ENCODE data around the gene CHCHD2.
A peak's percentile ranks its signal among the peaks of the same experiment; 100 is the strongest.
"Not testable (repeated sequence)": the region's sequence is repeated elsewhere in the genome, so short reads cannot be mapped to it uniquely, and the experiment has no call there.

The CHCHD2 gene

DNA sequence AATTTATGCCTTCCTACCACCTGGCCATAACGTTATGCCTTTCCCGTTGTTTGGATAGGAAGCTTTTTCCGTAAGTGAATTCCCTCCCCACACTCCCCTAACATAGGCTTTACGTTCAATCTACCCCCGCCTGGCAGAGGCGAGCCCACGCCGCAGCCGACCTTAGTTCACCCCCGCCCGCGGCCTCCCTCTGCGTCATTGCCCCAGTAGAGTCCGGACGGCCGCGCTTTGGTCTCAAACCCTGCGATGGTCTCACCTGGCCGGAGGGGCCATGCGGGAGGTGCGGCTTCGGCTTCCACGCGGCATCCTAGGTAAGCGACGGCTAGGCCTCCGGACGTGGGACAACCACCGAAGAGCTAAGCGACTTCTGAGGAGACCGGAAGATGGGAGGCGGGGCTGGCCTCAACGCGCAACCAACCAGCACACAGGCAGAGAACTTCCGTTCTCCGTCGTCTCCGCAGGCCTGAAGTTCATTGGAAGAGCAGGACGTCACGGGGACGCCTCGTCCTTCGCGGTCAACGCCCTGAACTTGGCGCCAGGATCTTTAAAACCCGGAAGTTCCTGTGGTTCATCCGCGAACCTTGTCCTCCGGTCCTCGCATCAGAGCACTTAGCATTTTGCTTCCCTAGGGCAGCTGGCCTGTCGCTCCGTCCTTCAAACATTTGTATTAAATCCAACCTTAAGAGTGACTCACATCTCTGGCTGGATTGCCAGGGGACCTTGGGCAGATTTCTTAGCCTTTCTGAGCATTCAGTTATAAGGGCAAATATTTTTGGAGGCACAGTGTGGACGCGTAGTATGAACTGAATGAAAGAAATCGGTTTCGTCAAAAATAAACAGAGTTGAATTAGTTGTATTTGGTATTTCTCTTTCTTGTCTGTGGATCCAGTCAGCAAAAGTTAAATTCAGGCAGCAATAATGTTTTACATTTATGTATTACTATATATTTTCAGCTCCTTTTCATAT lies at the start of gene CHCHD2:
CHCHD2 (minus strand) TSS at position 369 of the 966 bp plus-strand sequence; CDS start at position 306, 63 bp downstream.
- peak; percentile 96 for DNase-seq

- not testable (repeated sequence) for DNase-seq
These were observed 24.8 kb upstream of the CHCHD2 start for GRCh38 chr7:56131062-56131461.

DNA sequence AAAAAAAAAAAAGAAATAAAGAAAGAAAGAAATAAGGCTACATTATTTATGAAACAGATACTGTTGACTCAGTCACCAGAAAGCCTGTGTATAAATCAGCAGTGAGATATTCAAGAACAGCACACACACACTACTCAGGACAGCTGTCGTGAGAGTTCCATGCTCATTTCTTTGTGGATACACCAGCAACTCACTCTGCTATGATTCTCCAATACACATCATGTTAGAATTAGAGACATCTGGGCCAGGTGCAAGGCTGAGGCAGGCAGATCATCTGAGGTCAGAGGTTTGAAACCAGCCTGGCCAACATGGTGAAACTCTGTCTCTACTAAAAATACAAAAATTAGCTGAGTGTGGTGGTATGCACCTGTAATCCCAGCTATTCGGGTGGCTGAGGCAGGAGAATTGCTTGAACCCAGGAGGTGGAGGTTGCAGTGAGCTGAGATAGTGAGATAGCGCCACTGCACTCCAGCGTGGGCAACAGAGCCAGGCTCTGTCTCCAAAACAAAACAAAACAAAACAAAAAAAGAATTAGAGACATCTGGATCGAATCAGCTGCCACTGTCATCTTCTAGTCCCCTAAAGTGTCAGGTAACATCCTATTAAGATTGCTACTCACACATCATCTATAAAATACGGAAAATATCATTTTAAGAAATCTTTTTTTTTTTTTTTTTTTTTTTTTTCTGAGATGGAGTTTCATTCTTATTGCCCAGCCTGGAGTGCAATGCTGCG lies 21.1 kb upstream of the CHCHD2 start:
- no peak for DNase-seq

GRCh38 chr7:56125831-56126230 lies 19.6 kb upstream of the CHCHD2 start:
- DNase-seq = no peak

DNA sequence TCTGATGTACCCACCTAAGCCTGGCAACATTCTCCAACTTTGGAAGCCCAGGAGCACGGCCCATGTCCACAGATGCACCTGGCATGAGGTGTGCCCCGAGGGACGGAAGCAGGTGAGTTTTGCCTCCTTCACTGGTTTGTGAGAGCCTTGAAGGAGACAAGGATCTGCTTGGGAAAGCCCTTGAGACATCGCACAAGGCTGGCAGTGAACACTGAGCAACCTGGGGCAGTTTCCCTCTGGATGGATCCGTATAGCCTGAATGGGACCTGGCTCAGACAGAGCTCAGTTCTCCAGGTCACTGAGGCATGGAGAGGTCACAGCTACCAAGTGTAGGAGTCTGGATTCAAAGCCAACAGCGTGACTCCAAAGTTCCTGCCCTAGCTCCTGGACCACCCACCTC lies 18.7 kb upstream of the CHCHD2 start:
- no peak for DNase-seq

- no peak for DNase-seq
These were observed 15.2 kb upstream of the CHCHD2 start for GRCh38 chr7:56121440-56121839.

- no peak for DNase-seq
These were observed 9.7 kb upstream of the CHCHD2 start, which contains the start of gene NUPR2 for GRCh38 chr7:56115852-56116538. TSS of gene NUPR2 (minus strand) at chr7:56116417. CDS start at chr7:56116314, 103 bp downstream.

DNA sequence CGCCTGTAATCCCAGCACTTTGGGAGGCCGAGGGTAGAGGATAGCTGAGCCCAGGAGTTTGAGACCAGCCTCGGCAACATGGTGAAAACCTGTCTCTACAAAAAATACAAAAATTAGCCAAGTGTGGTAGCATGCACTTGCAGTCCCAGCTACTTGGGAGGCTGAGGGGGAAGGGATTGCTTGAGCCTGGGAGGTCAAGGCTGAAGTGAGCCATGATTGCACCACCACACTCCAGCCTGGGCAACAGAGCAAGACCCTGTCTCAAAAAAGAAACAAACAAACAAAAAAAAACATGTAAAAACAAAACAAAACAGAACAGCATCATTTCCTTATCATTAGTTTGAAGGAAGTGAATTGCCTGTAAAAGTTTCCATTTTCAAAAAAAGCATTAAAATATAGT lies 6.0 kb upstream of the CHCHD2 start:
- DNase-seq = not testable (repeated sequence)

DNA sequence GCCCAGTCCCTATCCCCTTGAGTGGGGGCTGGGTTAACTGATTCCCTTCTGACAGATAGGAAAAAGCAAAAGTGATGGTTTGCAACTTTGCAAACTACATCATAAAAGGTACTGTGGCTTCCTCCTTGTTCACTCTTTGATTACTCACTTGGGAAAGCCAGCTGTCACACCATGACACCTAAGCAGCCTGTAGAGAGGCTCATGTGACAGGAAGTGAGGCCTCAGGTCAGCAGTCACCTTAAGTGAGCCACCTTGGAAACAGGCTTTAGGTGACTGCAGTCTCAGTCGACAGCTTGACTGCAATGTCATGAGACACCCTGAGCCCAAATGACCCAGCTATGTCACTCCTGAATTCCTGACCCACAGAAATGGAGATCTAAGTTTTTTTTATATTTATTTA lies 4.3 kb upstream of the CHCHD2 start:
- peak; percentile 17 for DNase-seq

GRCh38 chr7:56107954-56108258 lies 1.6 kb upstream of the CHCHD2 start:
- no peak for DNase-seq

DNA sequence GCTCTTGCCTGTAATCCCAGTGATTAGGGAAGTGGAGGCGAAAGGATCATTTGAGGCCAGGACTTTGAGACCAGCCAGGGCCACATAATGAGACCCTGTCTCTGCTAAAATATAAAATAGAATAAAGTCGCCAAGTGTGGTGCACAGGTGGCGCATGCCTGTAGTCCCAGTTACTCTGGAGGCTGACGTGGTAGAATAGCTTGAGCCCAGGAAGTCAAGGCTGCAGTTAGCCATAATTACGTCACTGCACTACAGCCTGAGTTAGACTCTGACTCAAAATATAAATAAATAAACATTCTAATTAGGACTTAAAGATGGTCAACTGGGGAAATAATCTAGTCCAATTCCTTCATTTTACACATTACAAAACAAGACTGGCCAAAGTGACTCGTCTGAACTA lies 768 bp downstream of the CHCHD2 start:
- peak; percentile 35 for DNase-seq

- DNase-seq = not testable (repeated sequence)
These were observed 2.1 kb downstream of the CHCHD2 start for GRCh38 chr7:56104138-56104537.

DNA sequence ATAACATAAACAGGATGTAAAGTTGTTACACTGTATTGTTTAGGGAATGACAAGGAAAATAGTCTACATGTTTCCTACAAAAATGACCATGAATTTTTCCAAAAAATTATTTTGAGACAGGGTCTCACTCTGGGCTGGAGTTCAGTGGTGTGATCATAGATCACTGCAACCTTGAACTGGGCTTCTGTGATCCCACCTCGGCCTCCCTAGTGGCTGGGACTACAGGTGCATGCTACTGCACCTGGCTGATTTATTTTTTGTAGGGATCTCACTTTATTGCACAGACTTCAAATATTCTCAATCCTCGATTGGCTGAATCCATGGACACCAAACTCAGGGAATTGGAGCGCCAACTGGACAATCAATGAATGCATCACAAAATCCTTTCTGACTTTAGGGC lies 6.6 kb downstream of the CHCHD2 start:
- no peak for DNase-seq

- DNase-seq = not testable (repeated sequence)
These were observed 7.9 kb downstream of the CHCHD2 start for GRCh38 chr7:56098187-56099008.

DNA sequence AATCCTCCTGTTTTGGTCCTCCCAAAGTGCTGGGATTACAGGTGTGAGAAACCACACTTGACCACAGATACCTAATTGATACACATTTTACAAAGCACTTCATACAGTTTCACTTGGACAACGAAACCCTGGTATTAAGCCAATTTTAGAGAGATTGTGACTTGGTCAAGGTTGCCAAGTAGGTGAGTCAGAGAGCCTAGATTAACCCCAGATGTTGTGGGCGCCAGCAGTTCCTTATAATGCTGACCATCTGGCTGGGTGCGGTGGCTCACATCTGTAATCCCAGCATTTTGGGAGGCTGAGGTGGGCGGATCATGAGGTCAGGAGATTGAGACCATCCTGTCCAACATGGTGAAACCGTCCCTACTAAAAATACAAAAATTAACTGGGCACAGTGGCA lies 8.6 kb downstream of the CHCHD2 start:
- no peak for DNase-seq

- no peak for DNase-seq
These were observed 13.3 kb downstream of the CHCHD2 start, which contains the start of gene PHKG1 for GRCh38 chr7:56092789-56093531. TSS of gene PHKG1 (minus strand) at chr7:56092952. CDS start at chr7:56088941, 4,011 bp downstream.

DNA sequence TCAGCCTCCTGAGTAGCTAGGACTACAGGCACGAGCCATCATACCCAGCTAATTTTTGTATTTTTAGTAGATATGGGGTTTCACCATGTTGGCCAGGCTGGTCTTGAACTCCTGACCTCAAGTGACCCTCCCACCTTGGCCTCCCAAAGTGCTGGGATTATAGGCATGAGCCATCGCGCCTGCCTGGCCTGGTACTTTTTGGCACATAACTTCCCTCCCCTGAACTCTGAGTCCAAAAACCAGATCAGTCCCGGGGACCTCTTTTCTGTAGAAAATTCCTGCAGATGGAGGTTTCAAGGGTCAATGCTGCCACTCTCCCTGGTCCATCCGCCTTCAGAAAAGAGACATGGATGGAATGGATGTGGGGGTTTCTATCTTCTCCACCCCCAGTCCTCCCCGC lies 13.9 kb downstream of the CHCHD2 start:
- DNase-seq = not testable (repeated sequence)

- DNase-seq = no peak
These were observed 14.7 kb downstream of the CHCHD2 start for GRCh38 chr7:56091591-56091990.

DNA sequence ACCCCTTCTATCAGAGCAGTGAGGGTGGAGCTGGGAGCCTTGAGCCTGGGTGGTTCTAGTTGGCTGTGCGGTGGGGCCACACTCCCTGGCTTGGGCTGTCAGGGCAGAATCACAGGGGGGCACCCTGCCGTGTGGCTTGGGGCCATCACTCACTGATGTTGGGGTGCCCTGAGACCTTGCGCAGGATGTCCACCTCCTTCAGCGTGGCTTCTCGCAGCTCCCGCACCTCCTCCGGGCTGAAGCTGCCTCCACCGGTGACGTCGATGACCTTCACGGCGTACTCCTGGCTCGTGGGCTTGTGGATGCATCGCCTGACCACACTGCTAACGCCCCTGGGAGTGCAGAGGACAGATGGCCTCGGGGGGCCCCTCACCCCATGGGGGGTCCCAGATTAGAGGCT lies 18.8 kb downstream of the CHCHD2 start:
- DNase-seq = no peak

DNA sequence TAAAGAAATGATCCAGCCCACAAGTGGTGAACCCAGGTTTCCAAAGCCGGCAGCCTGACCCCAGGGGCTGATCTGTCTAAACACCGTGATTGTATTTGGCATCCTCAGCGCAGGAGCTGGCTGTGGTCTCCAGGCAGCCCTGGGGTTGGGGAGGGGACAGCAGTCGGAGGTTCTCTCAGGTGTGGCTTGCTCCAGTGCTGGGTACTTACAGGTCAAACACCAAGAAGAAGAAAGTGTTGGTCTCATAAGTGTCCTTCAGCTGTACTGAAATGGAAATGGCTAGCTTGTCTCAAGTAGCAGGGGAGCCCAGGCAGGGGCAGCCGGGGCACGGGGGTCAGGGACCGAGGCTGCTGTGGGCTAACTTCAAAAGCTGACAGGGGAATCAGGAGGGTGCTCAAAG lies 19.5 kb downstream of the CHCHD2 start:
- DNase-seq = no peak

DNA sequence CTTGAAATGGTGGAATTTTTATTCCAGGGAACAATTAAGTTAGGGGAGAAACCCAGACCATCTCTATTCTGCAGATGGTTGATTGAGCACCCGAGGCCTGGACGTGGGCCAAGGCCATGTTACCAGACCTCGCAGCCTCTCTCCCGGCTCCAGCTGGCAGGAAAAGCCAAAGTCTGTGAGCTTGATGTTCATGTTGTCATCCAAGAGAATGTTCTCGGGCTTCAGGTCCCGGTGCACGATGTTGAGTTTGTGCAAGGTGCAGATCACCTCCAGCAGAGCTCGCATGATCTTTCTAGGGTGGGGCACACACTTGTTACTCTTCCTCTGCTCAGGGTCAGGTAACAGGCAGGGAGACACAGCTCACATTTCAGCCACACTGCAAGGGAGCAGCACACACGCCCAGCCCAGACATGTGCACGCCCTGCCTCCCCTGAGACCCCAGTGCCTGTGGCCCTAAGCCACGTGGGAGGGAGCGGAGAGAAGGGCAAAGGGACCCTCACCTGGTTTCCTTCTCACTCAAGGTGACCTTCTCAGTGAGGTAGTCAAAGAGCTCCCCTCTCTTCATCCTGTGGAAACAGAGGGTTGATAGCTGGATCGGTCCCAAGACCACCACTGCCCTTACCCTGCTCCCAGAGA lies 23.0 kb downstream of the CHCHD2 start:
- no peak for DNase-seq

All from stimulated activated CD4-positive, alpha-beta T cell treated with anti-CD3 and anti-CD28 coated beads, Interleukin-1b, Interleukin-23, amount 100 ng/mL, for 48 hours (primary cell).